ENCODE results near the gene HSPG2. TPM values are rescaled to one million over a fixed set of nuclear protein-coding genes. Genes with fewer than 3 reads are reported as not detected.

HSPG2 gene
- total and polyA plus RNA-seq, 2 of the 13 experiments (the other 11 are each of a cell fraction or from before 2014, with no cell fraction given): 9.1 to 13.1 TPM

- TF ChIP-seq RNF219 (CRISPR knock-in tag; IDR thresholded peaks at IDR 0.05) (no peak), ZNF570 (CRISPR knock-in tag; IDR thresholded peaks at IDR 0.05; ENCODE audit: borderline replicate concordance) (no peak), ZNF800 (CRISPR knock-in tag; IDR thresholded peaks at IDR 0.05) (no peak), RARA (CRISPR knock-in tag; IDR thresholded peaks at IDR 0.05) (no peak), ZNF614 (CRISPR knock-in tag; IDR thresholded peaks at IDR 0.05; ENCODE audit: borderline replicate concordance) (no peak), ZNF446 (CRISPR knock-in tag; IDR thresholded peaks at IDR 0.05) (no peak), PHF5A (CRISPR knock-in tag; IDR thresholded peaks at IDR 0.05; ENCODE audit: low read depth, unreplicated experiment) (no peak), ZNF546 (CRISPR knock-in tag; conservative IDR thresholded peaks at IDR 0.05) (no peak), SMARCC2 (IDR thresholded peaks at IDR 0.05) (no peak), TARDBP (CRISPR knock-in tag; IDR thresholded peaks at IDR 0.05) (no peak), CHD4 (IDR thresholded peaks at IDR 0.05; ENCODE audit: borderline replicate concordance, low read length) (no peak), ZNF281 (CRISPR knock-in tag; IDR thresholded peaks at IDR 0.05; ENCODE audit: borderline replicate concordance) (no peak), MAFF (IDR thresholded peaks at IDR 0.05; ENCODE audit: low read depth, low read length) (no peak)
- H3K4me2 ChIP-seq (ENCODE audit: low read depth, low read length): no peak overlapping the region
- peaks cover 13 to 23% of the 10 kb centered on the region in 2 experiments; a peak in 4 of 5 replicates for H3K36me3 ChIP-seq (replicated peaks in 1 of 2; ENCODE audit: control insufficient read depth in 1 of 2, insufficient read depth in 2 of 2, low read length in 2 of 2)
- ATAC-seq (no peak), DNase-seq (ENCODE audit: low spot score) (no peak), FAIRE-seq (no peak)
- ChIA-PET CTCF (ENCODE audit: low intra/inter-chr PET ratio, low total read pairs) (no interaction called here), POLR2A (no interaction called here)
- in situ Hi-C loops (cut with HindIII; ENCODE audit: extremely low pct_ligation_motif_present, low pct_unique_long_range_greater_than_20kb): no loop called here
- intact Hi-C loops (cut with micrococcal nuclease; ENCODE audit: unreplicated experiment): no loop called here
- H4K20me1 ChIP-seq (ENCODE audit: insufficient read depth, low read length): no peaks in the 10 kb centered on the region
- no peaks in the 10 kb centered on the region for H3K4me1 ChIP-seq (ENCODE audit: insufficient read depth, low read length)
- H3K27me3 ChIP-seq (ENCODE audit: control insufficient read depth in 1 of 2, insufficient read depth in 2 of 2, low read length in 2 of 2): no peaks in the 10 kb centered on the region
- no peak overlapping the region for H3K27ac ChIP-seq (ENCODE audit: extremely low read length, insufficient read depth, low read length)
- H2AFZ ChIP-seq (ENCODE audit: low read length): no peak overlapping the region
- WGBS (ENCODE audit: low lambda C conversion rate): 97% methylated on average over 2 of the region's 2 CpGs
- BruUV-seq (replicated peaks): no TSS peak
- H3K9ac ChIP-seq (ENCODE audit: insufficient read depth, low read depth, low read length): no peak overlapping the region
- H3K79me2 ChIP-seq (ENCODE audit: insufficient read depth, low read length): no peaks in the 10 kb centered on the region
- H3K9me3 ChIP-seq (ENCODE audit: low read length): no peaks in the 10 kb centered on the region
- no peak overlapping the region for H3K4me3 ChIP-seq (replicated peaks in 1 of 3; ENCODE audit: insufficient read depth in 1 of 3, low read depth in 2 of 3, low read length in 3 of 3)
Measured at GRCh38 chr1:21824926-21825325, 112.2 kb downstream of the HSPG2 start.
